Nephron (organoid): ENCODE data around the gene XPO1.
A peak's percentile ranks its signal among the peaks of the same experiment; 100 is the strongest.
"Not testable (repeated sequence)": the region's sequence is repeated elsewhere in the genome, so short reads cannot be mapped to it uniquely, and the experiment has no call there.

Experiments used
- H3K27ac Mint-ChIP-seq, 3 experiments: 2 replicates each; pipeline ENCODE4 v1.8.0; 2020; ENCODE audit warnings: mixed read lengths in 3 of 3, mild to moderate bottlenecking in 2 of 3, moderate library complexity in 1 of 3
- H3K27me3 Mint-ChIP-seq: 2 replicates; pipeline ENCODE4 v1.8.0; 2021; ENCODE audit warnings: low read depth, mild to moderate bottlenecking, moderate library complexity, mixed read lengths
- H3K36me3 Mint-ChIP-seq: 2 replicates; pipeline ENCODE4 v1.8.0; 2020; ENCODE audit warnings: low read depth, mixed read lengths
- H3K4me1 Mint-ChIP-seq: 2 replicates; pipeline ENCODE4 v1.8.0; 2020; ENCODE audit warnings: mixed read lengths
- H3K4me3 Mint-ChIP-seq, 3 experiments: 2 replicates each; pipeline ENCODE4 v1.8.0; 2020; ENCODE audit warnings: mild to moderate bottlenecking in 3 of 3, mixed read lengths in 3 of 3, moderate library complexity in 2 of 3
- H3K9me3 Mint-ChIP-seq: 2 replicates; pipeline ENCODE4 v1.8.0; 2020; ENCODE audit warnings: mixed read lengths
- CTCF ChIP-seq, 3 experiments: fragments of 200-600 bp; sonication (generic); IDR thresholded peaks; one replicate each; pipeline ENCODE4 v1.5.0; 2021; ENCODE audit warnings: antibody characterized with exemption in 3 of 3; ENCODE audit not compliant: unreplicated experiment in 3 of 3

Gene XPO1

GRCh38 chr2:61550375-61551209 is 12.4 kb upstream of the XPO1 start:
- no peak for TF ChIP-seq CTCF (IDR thresholded peaks at IDR 0.05; ENCODE audit: unreplicated experiment in 3 of 3)
- no peaks in the 10 kb centered on the region for H3K36me3 Mint-ChIP-seq
- H3K4me3 Mint-ChIP-seq = no peak overlapping the region
- no peaks in the 10 kb centered on the region for H3K9me3 Mint-ChIP-seq
- H3K27me3 Mint-ChIP-seq = no peaks in the 10 kb centered on the region
- H3K27ac Mint-ChIP-seq = no peak overlapping the region
- no peaks in the 10 kb centered on the region for H3K4me1 Mint-ChIP-seq

- no peak for TF ChIP-seq CTCF (IDR thresholded peaks at IDR 0.05; ENCODE audit: unreplicated experiment in 3 of 3)
- Mint-ChIP-seq H3K27me3 (no peaks in the 10 kb centered on the region), H3K9me3 (no peaks in the 10 kb centered on the region), H3K4me3 (no peak overlapping the region), H3K36me3 (no peaks in the 10 kb centered on the region), H3K4me1 (no peaks in the 10 kb centered on the region), H3K27ac (no peak overlapping the region)
These were observed 11.4 kb upstream of the XPO1 start for GRCh38 chr2:61549546-61549945.

- H3K4me1 Mint-ChIP-seq = peaks cover 6% of the 10 kb centered on the region
- H3K9me3 Mint-ChIP-seq = no peaks in the 10 kb centered on the region
- no peak for TF ChIP-seq CTCF (IDR thresholded peaks at IDR 0.05; ENCODE audit: unreplicated experiment in 3 of 3)
These were observed 4.9 kb upstream of the XPO1 start for GRCh38 chr2:61543062-61543461.

GRCh38 chr2:61540167-61540566 is 2.0 kb upstream of the XPO1 start:
- H3K36me3 Mint-ChIP-seq, H3K27me3 Mint-ChIP-seq, H3K9me3 Mint-ChIP-seq: not testable (repeated sequence)
- H3K4me1 Mint-ChIP-seq = peaks cover 16% of the 10 kb centered on the region
- peak overlapping the region in 1 of 3 experiments; percentile 26 for H3K4me3 Mint-ChIP-seq
- H3K27ac Mint-ChIP-seq = peak overlapping the region in 2 of 3 experiments; percentile 99

More at GRCh38 chr2:61543062-61543461, 4.9 kb upstream of the XPO1 start:
- Mint-ChIP-seq H3K27ac (no peak overlapping the region), H3K36me3 (no peaks in the 10 kb centered on the region), H3K4me3 (no peak overlapping the region), H3K27me3 (no peaks in the 10 kb centered on the region)

GRCh38 chr2:61538920-61539520 is 864 bp upstream of the XPO1 start:
- H3K4me3 Mint-ChIP-seq = peak overlapping the region; percentile 92 to 99 (median 97)
- H3K36me3 Mint-ChIP-seq = no peaks in the 10 kb centered on the region
- peak overlapping the region; percentile 97 to 99 (median 99) for H3K27ac Mint-ChIP-seq
- TF ChIP-seq CTCF (IDR thresholded peaks at IDR 0.05; ENCODE audit: unreplicated experiment in 3 of 3) = no peak
- H3K9me3 Mint-ChIP-seq = no peaks in the 10 kb centered on the region
- peaks cover 24% of the 10 kb centered on the region for H3K4me1 Mint-ChIP-seq
- no peaks in the 10 kb centered on the region for H3K27me3 Mint-ChIP-seq

GRCh38 chr2:61537950-61538199 is 281 bp downstream of the XPO1 start:
- peak overlapping the region; percentile 97 to 99 (median 99) for H3K27ac Mint-ChIP-seq
- H3K36me3 Mint-ChIP-seq = peaks cover 8% of the 10 kb centered on the region
- TF ChIP-seq CTCF (IDR thresholded peaks at IDR 0.05; ENCODE audit: unreplicated experiment in 3 of 3) = no peak
- no peaks in the 10 kb centered on the region for H3K27me3 Mint-ChIP-seq
- H3K4me3 Mint-ChIP-seq = peak overlapping the region; percentile 92 to 99 (median 97)
- H3K9me3 Mint-ChIP-seq = no peaks in the 10 kb centered on the region
- peaks cover 24% of the 10 kb centered on the region for H3K4me1 Mint-ChIP-seq
